HepG2 (cell line): ENCODE measurements around the gene ANKRD53. TPM values are rescaled to one million over a fixed set of nuclear protein-coding genes. Genes with fewer than 3 reads are reported as not detected.

ENCODE experiments used
- ARNTL ChIP-seq: sonication (generic); formaldehyde crosslinking; IDR thresholded peaks from 2 replicates; pipeline ENCODE4 v1.4.0; 2020; ENCODE audit warnings: mild to moderate bottlenecking, missing genetic modification reagents
- ATF1 ChIP-seq: IDR thresholded peaks from 2 replicates; pipeline ENCODE4 v1.6.1; 2016; ENCODE audit warnings: mild to moderate bottlenecking, control low read depth
- KLF15 ChIP-seq: sonication (generic); formaldehyde crosslinking; IDR thresholded peaks from 2 replicates; pipeline ENCODE4 v1.8.1; 2023; ENCODE audit warnings: borderline replicate concordance, mild to moderate bottlenecking, inconsistent platforms, missing genetic modification reagents, mixed read lengths
- MAFG ChIP-seq: sonication (generic); formaldehyde crosslinking; IDR thresholded peaks from 2 replicates; pipeline ENCODE4 v1.5.1; 2020; ENCODE audit warnings: mild to moderate bottlenecking, missing genetic modification reagents
- MED8 ChIP-seq: sonication (generic); formaldehyde crosslinking; IDR thresholded peaks from 2 replicates; pipeline ENCODE4 v1.8.1; 2023; ENCODE audit warnings: mild to moderate bottlenecking, missing genetic modification reagents; ENCODE audit not compliant: insufficient replicate concordance
- MEIS1 ChIP-seq: sonication (generic); formaldehyde crosslinking; IDR thresholded peaks from 2 replicates; pipeline ENCODE4 v1.9.0; 2021; ENCODE audit warnings: mild to moderate bottlenecking, missing genetic modification reagents, moderate library complexity, borderline replicate concordance
- NFE2L1 ChIP-seq: sonication (generic); formaldehyde crosslinking; IDR thresholded peaks from 2 replicates; pipeline ENCODE4 v1.4.0; 2020; ENCODE audit warnings: missing genetic modification reagents, mild to moderate bottlenecking, borderline replicate concordance
- NR2C2 ChIP-seq: sonication (generic); formaldehyde crosslinking; IDR thresholded peaks from 2 replicates; pipeline ENCODE4 v1.4.0; 2020; ENCODE audit warnings: missing genetic modification reagents, mild to moderate bottlenecking, moderate library complexity, borderline replicate concordance
- PHF8 ChIP-seq: sonication (generic); formaldehyde crosslinking; IDR thresholded peaks from 2 replicates; pipeline ENCODE4 v1.5.0; 2020; ENCODE audit warnings: missing genetic modification reagents
- PRPF4 ChIP-seq: fragments of 200-400 bp; formaldehyde crosslinking; IDR thresholded peaks from 2 replicates; pipeline ENCODE4 v1.6.1; 2016; ENCODE audit warnings: low read length, low read depth; ENCODE audit not compliant: poor library complexity, severe bottlenecking
- SETDB1 ChIP-seq: sonication (generic); formaldehyde crosslinking; IDR thresholded peaks from 2 replicates; pipeline ENCODE4 v1.5.1; 2020; ENCODE audit warnings: missing genetic modification reagents, mild to moderate bottlenecking, borderline replicate concordance
- SMAD9 ChIP-seq: sonication (generic); formaldehyde crosslinking; IDR thresholded peaks from 2 replicates; pipeline ENCODE4 v1.5.1; 2020; ENCODE audit warnings: mild to moderate bottlenecking, missing genetic modification reagents
- SPEN ChIP-seq: sonication (generic); formaldehyde crosslinking; IDR thresholded peaks from 2 replicates; pipeline ENCODE4 v1.5.1; 2020; ENCODE audit warnings: low read depth, mild to moderate bottlenecking, missing genetic modification reagents
- TAF1 ChIP-seq: sonication (generic); formaldehyde crosslinking; IDR thresholded peaks from 2 replicates; pipeline ENCODE4 v1.4.0; 2020; ENCODE audit warnings: missing genetic modification reagents
- TBP ChIP-seq: sonication (generic); formaldehyde crosslinking; IDR thresholded peaks from 2 replicates; pipeline ENCODE4 v1.5.0; 2020; ENCODE audit warnings: missing genetic modification reagents
- TOE1 ChIP-seq: sonication (generic); formaldehyde crosslinking; IDR thresholded peaks from 2 replicates; pipeline ENCODE4 v1.4.0; 2020; ENCODE audit warnings: mild to moderate bottlenecking, missing genetic modification reagents
- ZNF260 ChIP-seq: sonication (generic); formaldehyde crosslinking; IDR thresholded peaks from 2 replicates; pipeline ENCODE4 v1.4.0; 2020; ENCODE audit warnings: missing genetic modification reagents, low read depth, mild to moderate bottlenecking, borderline replicate concordance
- ZNF343 ChIP-seq: sonication (generic); formaldehyde crosslinking; IDR thresholded peaks from 2 replicates; pipeline ENCODE4 v1.4.0; 2020; ENCODE audit warnings: mild to moderate bottlenecking, missing genetic modification reagents
- ZNF460 ChIP-seq: sonication (generic); formaldehyde crosslinking; IDR thresholded peaks from 2 replicates; pipeline ENCODE4 v1.5.1; 2020; ENCODE audit warnings: missing genetic modification reagents, mild to moderate bottlenecking, borderline replicate concordance
- ZNF530 ChIP-seq: sonication (generic); formaldehyde crosslinking; IDR thresholded peaks from 2 replicates; pipeline ENCODE4 v1.5.0; 2020; ENCODE audit warnings: low read depth, mild to moderate bottlenecking, missing genetic modification reagents
- ZNF564 ChIP-seq: sonication (generic); formaldehyde crosslinking; IDR thresholded peaks from 2 replicates; pipeline ENCODE4 v1.8.1; 2023; ENCODE audit warnings: mild to moderate bottlenecking, missing genetic modification reagents
- ZNF598 ChIP-seq: sonication (generic); formaldehyde crosslinking; IDR thresholded peaks from 2 replicates; pipeline ENCODE4 v1.5.1; 2020; ENCODE audit warnings: mild to moderate bottlenecking, missing genetic modification reagents, borderline replicate concordance
- ZNF768 ChIP-seq: sonication (generic); formaldehyde crosslinking; IDR thresholded peaks from 2 replicates; pipeline ENCODE4 v1.4.0; 2020; ENCODE audit warnings: missing genetic modification reagents
- polyA plus RNA-seq, 8 experiments: library from polyadenylated mRNA; depleted of rRNA in 3 of 8; stranded (reverse) in 7 of 8; unstranded in 1 of 8; fragments of >200 nt; fragmentation: Illumina TruSeq in 4 of 8; extraction: Trizol in 4 of 8; gene quantifications; 2 replicates each; pipeline versions ENCODE4 v1.2.1 to v1.2.3, GENCODE V29; 2011 to 2016; ENCODE audit warnings: low read depth in 4 of 8, missing spikeins in 1 of 8, mixed read lengths in 1 of 8; ENCODE audit not compliant: insufficient read depth in 1 of 8
- total RNA-seq, 5 experiments: library from RNA; depleted of rRNA; stranded (reverse); fragments of >200 nt; fragmentation: Illumina TruSeq; extraction: Trizol; gene quantifications; 2 replicates each; pipeline ENCODE4 v1.2.3, GENCODE V29; 2016; ENCODE audit warnings: low read depth in 1 of 5
- TF ChIP-seq, protein P1 (sequence below): sonication (generic); formaldehyde crosslinking; IDR thresholded peaks from 2 replicates; pipeline ENCODE4 v1.9.0; 2021; ENCODE audit warnings: missing genetic modification reagents, borderline replicate concordance
- TF ChIP-seq, protein P2 (sequence below): sonication (generic); formaldehyde crosslinking; IDR thresholded peaks from 2 replicates; pipeline ENCODE4 v1.4.0; 2020; ENCODE audit warnings: missing genetic modification reagents
- TF ChIP-seq, protein P3 (sequence below): sonication (generic); formaldehyde crosslinking; IDR thresholded peaks from 2 replicates; pipeline ENCODE4 v1.4.0; 2020; ENCODE audit warnings: mild to moderate bottlenecking, missing genetic modification reagents
- TF ChIP-seq, protein P4 (sequence below): sonication (generic); formaldehyde crosslinking; IDR thresholded peaks from 2 replicates; pipeline ENCODE4 v1.5.0; 2020; ENCODE audit warnings: missing genetic modification reagents, mild to moderate bottlenecking, borderline replicate concordance

Gene ANKRD53
- total and polyA plus RNA-seq, 2 of the 13 experiments (the other 11 are each of a cell fraction or from before 2014, with no cell fraction given), result 0.15 TPM; not detected in 1

DNA sequence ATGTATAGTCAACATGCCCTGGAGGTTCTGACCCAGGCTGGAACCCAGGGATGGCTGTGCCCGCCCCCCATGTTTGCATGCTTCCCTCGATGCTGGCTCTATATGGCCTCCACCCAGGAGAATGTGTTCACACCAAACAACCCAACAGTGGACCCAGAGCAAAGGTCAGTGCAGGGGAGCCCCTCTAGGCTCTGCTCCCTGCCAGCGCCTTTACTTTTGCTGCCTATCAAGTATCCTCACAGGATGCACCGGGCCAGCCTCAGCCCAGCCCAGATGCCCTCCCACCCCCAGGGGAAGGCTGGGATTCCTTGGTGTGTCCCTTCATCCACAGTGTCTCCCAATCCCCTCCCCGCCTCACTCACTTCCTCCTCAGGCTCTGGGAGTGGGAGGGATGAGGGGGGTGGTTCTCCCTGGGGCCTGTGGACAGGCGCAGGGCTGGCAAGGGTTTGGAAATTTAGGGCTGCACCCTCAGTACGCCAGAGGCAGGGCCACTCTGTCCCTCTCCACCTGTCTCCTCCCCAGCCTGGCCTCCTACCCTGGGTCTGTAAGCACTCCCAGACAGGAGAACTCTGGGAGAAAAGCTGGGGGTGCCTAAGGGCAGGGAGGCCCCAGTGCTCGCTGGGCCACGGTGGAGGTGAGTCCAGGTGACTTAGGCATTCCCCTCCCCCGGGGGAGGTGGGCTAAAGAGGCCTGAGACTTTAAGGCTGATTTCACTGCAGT, 40.4 kb upstream of the ANKRD53 start (continued):
- TF ChIP-seq, protein P1, sequence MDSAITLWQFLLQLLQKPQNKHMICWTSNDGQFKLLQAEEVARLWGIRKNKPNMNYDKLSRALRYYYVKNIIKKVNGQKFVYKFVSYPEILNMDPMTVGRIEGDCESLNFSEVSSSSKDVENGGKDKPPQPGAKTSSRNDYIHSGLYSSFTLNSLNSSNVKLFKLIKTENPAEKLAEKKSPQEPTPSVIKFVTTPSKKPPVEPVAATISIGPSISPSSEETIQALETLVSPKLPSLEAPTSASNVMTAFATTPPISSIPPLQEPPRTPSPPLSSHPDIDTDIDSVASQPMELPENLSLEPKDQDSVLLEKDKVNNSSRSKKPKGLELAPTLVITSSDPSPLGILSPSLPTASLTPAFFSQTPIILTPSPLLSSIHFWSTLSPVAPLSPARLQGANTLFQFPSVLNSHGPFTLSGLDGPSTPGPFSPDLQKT (CRISPR knock-in tag), result no peak
- TF ChIP-seq, protein P2, sequence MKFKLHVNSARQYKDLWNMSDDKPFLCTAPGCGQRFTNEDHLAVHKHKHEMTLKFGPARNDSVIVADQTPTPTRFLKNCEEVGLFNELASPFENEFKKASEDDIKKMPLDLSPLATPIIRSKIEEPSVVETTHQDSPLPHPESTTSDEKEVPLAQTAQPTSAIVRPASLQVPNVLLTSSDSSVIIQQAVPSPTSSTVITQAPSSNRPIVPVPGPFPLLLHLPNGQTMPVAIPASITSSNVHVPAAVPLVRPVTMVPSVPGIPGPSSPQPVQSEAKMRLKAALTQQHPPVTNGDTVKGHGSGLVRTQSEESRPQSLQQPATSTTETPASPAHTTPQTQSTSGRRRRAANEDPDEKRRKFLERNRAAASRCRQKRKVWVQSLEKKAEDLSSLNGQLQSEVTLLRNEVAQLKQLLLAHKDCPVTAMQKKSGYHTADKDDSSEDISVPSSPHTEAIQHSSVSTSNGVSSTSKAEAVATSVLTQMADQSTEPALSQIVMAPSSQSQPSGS (CRISPR knock-in tag), result no peak
- no peak for TF ChIP-seq MED8
- TF ChIP-seq ZNF343 (CRISPR knock-in tag), result no peak
- no peak for TF ChIP-seq TOE1
- TF ChIP-seq ZNF460 (CRISPR knock-in tag), result no peak
- no peak for TF ChIP-seq ZNF768 (CRISPR knock-in tag)
- TF ChIP-seq NR2C2 (CRISPR knock-in tag), result no peak
- TF ChIP-seq MEIS1 (CRISPR knock-in tag), result no peak
- no peak for TF ChIP-seq SMAD9 (CRISPR knock-in tag)
- no peak; the same call in 1 of the 2 replicates for TF ChIP-seq ARNTL
- no peak for TF ChIP-seq ZNF564 (CRISPR knock-in tag)
- no peak for TF ChIP-seq SETDB1 (CRISPR knock-in tag)
- no peak; the same call in 1 of the 2 replicates for TF ChIP-seq PHF8 (CRISPR knock-in tag)
- no peak for TF ChIP-seq KLF15
- TF ChIP-seq TBP, result no peak
- no peak for TF ChIP-seq PRPF4
- TF ChIP-seq ZNF598 (CRISPR knock-in tag), result 0 out of 2 replicates have a peak, but pooled peaks have one; percentile 29
- TF ChIP-seq ZNF530 (CRISPR knock-in tag), result no peak
- TF ChIP-seq NFE2L1 (CRISPR knock-in tag), result no peak; the same call in 1 of the 2 replicates
- TF ChIP-seq MAFG (CRISPR knock-in tag), result no peak
- TF ChIP-seq, protein P3, sequence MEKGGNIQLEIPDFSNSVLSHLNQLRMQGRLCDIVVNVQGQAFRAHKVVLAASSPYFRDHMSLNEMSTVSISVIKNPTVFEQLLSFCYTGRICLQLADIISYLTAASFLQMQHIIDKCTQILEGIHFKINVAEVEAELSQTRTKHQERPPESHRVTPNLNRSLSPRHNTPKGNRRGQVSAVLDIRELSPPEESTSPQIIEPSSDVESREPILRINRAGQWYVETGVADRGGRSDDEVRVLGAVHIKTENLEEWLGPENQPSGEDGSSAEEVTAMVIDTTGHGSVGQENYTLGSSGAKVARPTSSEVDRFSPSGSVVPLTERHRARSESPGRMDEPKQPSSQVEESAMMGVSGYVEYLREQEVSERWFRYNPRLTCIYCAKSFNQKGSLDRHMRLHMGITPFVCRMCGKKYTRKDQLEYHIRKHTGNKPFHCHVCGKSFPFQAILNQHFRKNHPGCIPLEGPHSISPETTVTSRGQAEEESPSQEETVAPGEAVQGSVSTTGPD (CRISPR knock-in tag), result no peak
- TF ChIP-seq SPEN (CRISPR knock-in tag), result no peak
- TF ChIP-seq ATF1, result no peak
- TF ChIP-seq, protein P4, sequence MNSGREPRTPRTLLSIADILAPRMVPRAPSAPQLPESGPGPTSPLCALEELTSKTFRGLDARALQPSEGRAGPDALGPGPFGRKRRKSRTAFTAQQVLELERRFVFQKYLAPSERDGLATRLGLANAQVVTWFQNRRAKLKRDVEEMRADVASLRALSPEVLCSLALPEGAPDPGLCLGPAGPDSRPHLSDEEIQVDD (CRISPR knock-in tag), result no peak
- no peak for TF ChIP-seq TAF1 (CRISPR knock-in tag)
- TF ChIP-seq ZNF260 (CRISPR knock-in tag), result no peak
